ENCODE measurements around the gene CFAP299. TPM values are rescaled to one million over a fixed set of nuclear protein-coding genes. Genes with fewer than 3 reads are reported as not detected.
"Not testable (repeated sequence)": the region's sequence is repeated elsewhere in the genome, so short reads cannot be mapped to it uniquely, and the experiment has no call there.

CFAP299 gene
- total and polyA plus RNA-seq, 2 experiments from 2014 or later = 0.24 to 1.4 TPM

DNA sequence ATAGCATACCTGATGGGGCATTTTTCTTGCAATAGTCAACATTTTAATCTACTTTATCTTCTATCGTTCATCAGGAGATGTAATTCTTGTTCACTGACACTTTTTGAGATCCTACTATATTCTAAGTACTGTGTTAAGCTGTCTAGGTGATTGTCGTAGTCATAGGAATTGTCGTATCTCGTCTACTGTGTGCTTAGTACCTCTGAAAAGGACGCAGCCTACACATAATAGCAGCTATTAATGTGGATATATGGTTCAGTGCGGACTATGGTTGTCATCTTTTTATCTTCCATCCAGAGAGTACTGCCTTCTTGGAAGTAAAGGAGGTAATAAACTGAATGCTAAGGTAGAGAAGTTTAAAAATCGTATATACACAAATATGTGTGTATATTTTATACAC, 21.9 kb upstream of the CFAP299 start:
- no peak overlapping the region for H3K4me3 ChIP-seq
- H3K4me1 ChIP-seq (ENCODE audit: low read depth) = no peaks in the 10 kb centered on the region
- no peak for DNase-seq (ENCODE audit: low read depth in 1 of 2, low spot score in 1 of 2)
- H3K36me3 ChIP-seq = no peaks in the 10 kb centered on the region
- no peaks in the 10 kb centered on the region for H3K9me3 ChIP-seq (ENCODE audit: low read depth)
- no peak overlapping the region for H3K27ac ChIP-seq
- peaks cover 32% of the 10 kb centered on the region for H3K27me3 ChIP-seq
- TF ChIP-seq, protein P1, sequence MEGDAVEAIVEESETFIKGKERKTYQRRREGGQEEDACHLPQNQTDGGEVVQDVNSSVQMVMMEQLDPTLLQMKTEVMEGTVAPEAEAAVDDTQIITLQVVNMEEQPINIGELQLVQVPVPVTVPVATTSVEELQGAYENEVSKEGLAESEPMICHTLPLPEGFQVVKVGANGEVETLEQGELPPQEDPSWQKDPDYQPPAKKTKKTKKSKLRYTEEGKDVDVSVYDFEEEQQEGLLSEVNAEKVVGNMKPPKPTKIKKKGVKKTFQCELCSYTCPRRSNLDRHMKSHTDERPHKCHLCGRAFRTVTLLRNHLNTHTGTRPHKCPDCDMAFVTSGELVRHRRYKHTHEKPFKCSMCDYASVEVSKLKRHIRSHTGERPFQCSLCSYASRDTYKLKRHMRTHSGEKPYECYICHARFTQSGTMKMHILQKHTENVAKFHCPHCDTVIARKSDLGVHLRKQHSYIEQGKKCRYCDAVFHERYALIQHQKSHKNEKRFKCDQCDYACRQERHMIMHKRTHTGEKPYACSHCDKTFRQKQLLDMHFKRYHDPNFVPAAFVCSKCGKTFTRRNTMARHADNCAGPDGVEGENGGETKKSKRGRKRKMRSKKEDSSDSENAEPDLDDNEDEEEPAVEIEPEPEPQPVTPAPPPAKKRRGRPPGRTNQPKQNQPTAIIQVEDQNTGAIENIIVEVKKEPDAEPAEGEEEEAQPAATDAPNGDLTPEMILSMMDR (IDR thresholded peaks at IDR 0.05; ENCODE audit: low read depth, low read length) = no peak

DNA sequence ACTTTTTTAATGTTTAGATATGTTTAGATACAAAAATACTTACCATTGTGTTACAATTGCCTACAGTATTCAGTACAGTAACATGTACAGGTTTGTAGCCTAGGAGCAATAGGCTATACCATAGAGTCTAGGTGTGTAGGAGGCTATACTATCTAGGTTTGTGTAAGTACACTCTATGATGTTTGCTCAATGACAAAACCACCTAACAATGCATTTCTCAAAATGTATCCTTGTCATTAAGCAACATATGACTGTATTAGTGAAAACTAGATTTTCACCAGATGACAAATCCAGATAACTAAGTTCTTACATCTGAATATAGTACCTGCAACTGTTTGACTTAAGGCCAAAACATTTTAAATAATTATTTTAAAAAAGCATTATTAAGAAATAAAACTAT, 19.7 kb upstream of the CFAP299 start:
- not testable (repeated sequence) for H3K4me3 ChIP-seq; H3K27ac ChIP-seq; H3K9me3 ChIP-seq (ENCODE audit: low read depth); DNase-seq (ENCODE audit: low read depth in 1 of 2, low spot score in 1 of 2); H3K36me3 ChIP-seq; H3K4me1 ChIP-seq (ENCODE audit: low read depth)
- H3K27me3 ChIP-seq = peaks cover 32% of the 10 kb centered on the region

DNA sequence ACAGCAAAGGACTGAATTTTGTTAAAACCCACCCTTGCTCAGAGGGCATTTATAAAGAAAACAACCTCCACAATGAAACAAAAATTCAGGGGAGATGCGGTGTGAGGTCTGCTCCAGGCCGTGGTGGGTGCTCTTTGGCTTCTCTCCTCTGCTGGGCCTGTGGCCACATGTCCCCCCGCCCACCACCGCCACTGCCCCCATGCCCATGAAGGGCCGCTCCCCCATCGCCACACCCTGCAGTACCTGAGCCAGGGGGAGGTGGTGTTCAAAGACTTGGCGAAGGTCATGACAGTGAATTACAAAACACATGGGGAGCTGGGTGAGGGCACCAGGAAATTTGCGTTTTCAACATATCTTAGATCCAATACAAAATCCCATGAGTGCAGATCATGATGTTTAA, 14.2 kb upstream of the CFAP299 start:
- peaks cover 13% of the 10 kb centered on the region for H3K27me3 ChIP-seq
- H3K27ac ChIP-seq = no peak overlapping the region
- TF ChIP-seq, protein P1 (IDR thresholded peaks at IDR 0.05; ENCODE audit: low read depth, low read length) = no peak

DNA sequence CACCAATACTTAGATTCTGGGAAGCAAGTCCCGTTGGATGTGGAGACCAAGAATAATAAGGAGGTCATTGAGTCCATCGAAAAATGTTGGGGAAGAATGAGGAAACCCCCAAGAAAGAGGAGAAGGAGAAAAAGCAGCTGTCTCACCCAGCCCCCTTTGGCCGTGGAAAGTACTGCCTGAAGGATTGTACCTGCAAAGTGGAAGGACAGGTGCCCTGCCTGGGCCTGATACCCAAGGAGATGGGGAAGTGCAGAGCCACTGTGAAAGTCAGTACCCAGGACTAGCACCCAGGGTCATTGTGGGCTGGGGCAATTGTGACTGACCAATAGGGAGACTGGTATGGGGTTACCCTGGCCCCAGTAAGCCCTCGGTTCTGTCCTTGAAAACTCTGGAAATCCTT, 13.8 kb upstream of the CFAP299 start:
- TF ChIP-seq, protein P1 (IDR thresholded peaks at IDR 0.05; ENCODE audit: low read depth, low read length) = no peak
- Histone ChIP-seq H3K9me3 (ENCODE audit: low read depth) (no peaks in the 10 kb centered on the region), H3K4me1 (ENCODE audit: low read depth) (no peaks in the 10 kb centered on the region), H3K27me3 (peaks cover 9% of the 10 kb centered on the region), H3K36me3 (no peaks in the 10 kb centered on the region), H3K27ac (no peak overlapping the region), H3K4me3 (no peak overlapping the region)
- DNase-seq (ENCODE audit: low read depth in 1 of 2, low spot score in 1 of 2) = no peak

More for the DNA sequence above, 14.2 kb upstream of the CFAP299 start:
- Histone ChIP-seq H3K4me3 (no peak overlapping the region), H3K4me1 (ENCODE audit: low read depth) (no peaks in the 10 kb centered on the region), H3K9me3 (ENCODE audit: low read depth) (no peaks in the 10 kb centered on the region), H3K36me3 (no peaks in the 10 kb centered on the region)
- DNase-seq (ENCODE audit: low read depth in 1 of 2, low spot score in 1 of 2) = no peak

DNA sequence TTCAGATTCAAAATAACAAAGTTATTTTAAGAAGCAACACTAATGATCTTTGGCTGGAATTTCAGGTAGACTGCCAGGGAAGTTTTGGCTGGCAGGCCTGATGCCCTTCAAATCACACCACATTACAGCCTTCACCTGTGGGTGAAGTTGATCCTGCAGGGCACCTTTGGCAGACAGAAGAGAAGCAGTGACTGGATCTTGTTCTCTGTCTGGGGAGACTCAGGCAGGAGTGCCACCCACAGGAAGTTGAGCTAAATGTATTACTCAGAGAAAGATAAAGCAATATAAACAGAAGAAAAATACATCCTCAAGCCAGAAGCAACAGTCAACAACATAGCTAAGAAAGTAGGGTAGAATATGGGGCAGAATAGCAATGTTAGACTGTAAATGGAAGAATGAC, 12.8 kb upstream of the CFAP299 start:
- Histone ChIP-seq H3K4me1 (ENCODE audit: low read depth) (no peaks in the 10 kb centered on the region), H3K27me3 (peaks cover 3% of the 10 kb centered on the region), H3K27ac (no peak overlapping the region), H3K36me3 (no peaks in the 10 kb centered on the region), H3K9me3 (ENCODE audit: low read depth) (no peaks in the 10 kb centered on the region), H3K4me3 (no peak overlapping the region)
- peak in 1 of 2 donors; percentile 58 for DNase-seq (ENCODE audit: low read depth in 1 of 2, low spot score in 1 of 2)
- TF ChIP-seq, protein P1 (IDR thresholded peaks at IDR 0.05; ENCODE audit: low read depth, low read length) = peak; percentile 41

DNA sequence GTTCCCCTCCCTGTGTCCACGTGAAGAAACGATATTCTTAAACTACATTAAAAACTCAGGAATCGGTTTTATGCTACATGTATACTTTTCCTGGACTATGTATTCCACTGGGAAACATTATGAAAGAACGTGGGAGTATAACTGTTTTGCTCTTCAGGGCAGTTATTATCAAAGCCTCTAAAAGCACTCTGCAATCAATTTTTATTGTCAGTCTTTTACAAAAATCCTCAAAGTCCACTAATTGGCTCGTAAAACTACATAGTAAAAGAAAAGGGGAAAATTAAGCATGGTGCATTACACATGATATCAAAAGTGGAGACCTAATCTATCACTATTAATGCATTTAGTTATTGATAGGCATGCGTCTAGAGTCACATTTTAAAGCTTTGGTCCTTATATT, 11.4 kb upstream of the CFAP299 start:
- DNase-seq (ENCODE audit: low read depth in 1 of 2, low spot score in 1 of 2) = no peak
- TF ChIP-seq, protein P1 (IDR thresholded peaks at IDR 0.05; ENCODE audit: low read depth, low read length) = no peak
- no peak overlapping the region for H3K4me3 ChIP-seq
- no peak overlapping the region for H3K27ac ChIP-seq
- H3K36me3 ChIP-seq = no peaks in the 10 kb centered on the region
- no peaks in the 10 kb centered on the region for H3K27me3 ChIP-seq
- H3K4me1 ChIP-seq (ENCODE audit: low read depth) = peaks cover under 1% of the 10 kb centered on the region
- H3K9me3 ChIP-seq (ENCODE audit: low read depth) = no peaks in the 10 kb centered on the region
